GM23248 (cell line): ENCODE measurements around the gene UGT1A10. TPM values are rescaled to one million over a fixed set of nuclear protein-coding genes. Genes with fewer than 3 reads are reported as not detected.
"Not testable (repeated sequence)": the region's sequence is repeated elsewhere in the genome, so short reads cannot be mapped to it uniquely, and the experiment has no call there.

Experiments used
- DNase-seq: peaks from one replicate; pipeline ENCODE4 v3.0.0-alpha.2; 2015
- H2AFZ ChIP-seq: fragments of 200-600 bp; sonication (generic); 2 replicates; pipeline ENCODE4 v1.6.1; 2016; ENCODE audit warnings: antibody characterized with exemption
- H3F3A ChIP-seq: fragments of 200-600 bp; sonication (generic); 2 replicates; pipeline ENCODE4 v1.6.1; 2016; ENCODE audit warnings: mild to moderate bottlenecking, antibody characterized with exemption, mixed run types; ENCODE audit not compliant: insufficient read depth
- H3K27ac ChIP-seq: fragments of 200-600 bp; sonication (generic); 2 replicates; pipeline ENCODE4 v1.5.1; 2016; ENCODE audit warnings: mild to moderate bottlenecking
- H3K27me3 ChIP-seq: fragments of 200-600 bp; sonication (generic); replicated peaks from 2 replicates; pipeline ENCODE4 v1.6.1; 2016; ENCODE audit warnings: mild to moderate bottlenecking; ENCODE audit not compliant: insufficient read depth
- H3K36me3 ChIP-seq: fragments of 200-600 bp; sonication (generic); 2 replicates; pipeline ENCODE4 v1.6.1; 2016; ENCODE audit warnings: low read depth, mild to moderate bottlenecking
- H3K4me1 ChIP-seq: fragments of 200-600 bp; sonication (generic); 2 replicates; pipeline ENCODE4 v1.6.1; 2016; ENCODE audit warnings: mild to moderate bottlenecking; ENCODE audit not compliant: insufficient read depth
- H3K4me2 ChIP-seq: fragments of 200-600 bp; sonication (generic); one replicate; pipeline ENCODE4 v1.6.1; 2016; ENCODE audit warnings: mild to moderate bottlenecking; ENCODE audit not compliant: unreplicated experiment
- H3K4me3 ChIP-seq: fragments of 200-600 bp; sonication (generic); 2 replicates; pipeline ENCODE4 v1.5.1; 2016; ENCODE audit warnings: mild to moderate bottlenecking
- H3K79me2 ChIP-seq: fragments of 200-600 bp; sonication (generic); 2 replicates; pipeline ENCODE4 v1.6.1; 2016; ENCODE audit warnings: mild to moderate bottlenecking; ENCODE audit not compliant: insufficient read depth
- H3K9ac ChIP-seq: fragments of 200-600 bp; sonication (generic); 2 replicates; pipeline ENCODE4 v1.6.1; 2016; ENCODE audit warnings: mild to moderate bottlenecking
- H3K9me2 ChIP-seq: fragments of 200-600 bp; sonication (generic); 2 replicates; pipeline ENCODE4 v1.6.1; 2016; ENCODE audit warnings: mixed run types, mild to moderate bottlenecking, moderate library complexity; ENCODE audit not compliant: insufficient read depth
- H3K9me3 ChIP-seq: fragments of 200-600 bp; sonication (generic); one replicate; pipeline ENCODE4 v1.6.1; 2017; ENCODE audit warnings: low read depth
- H4K20me1 ChIP-seq: fragments of 200-600 bp; sonication (generic); 2 replicates; pipeline ENCODE4 v1.6.0; 2016; ENCODE audit not compliant: insufficient read depth
- EZH2 ChIP-seq: fragments of 200-600 bp; sonication (generic); IDR thresholded peaks from 2 replicates; pipeline ENCODE4 v1.6.1; 2018; ENCODE audit warnings: antibody characterized with exemption, mild to moderate bottlenecking; ENCODE audit not compliant: insufficient read depth, poor library complexity, severe bottlenecking
- EZH2phosphoT487 ChIP-seq: fragments of 200-600 bp; sonication (generic); IDR thresholded peaks from 2 replicates; pipeline ENCODE4 v1.6.1; 2018; ENCODE audit warnings: antibody characterized with exemption, moderate library complexity, mild to moderate bottlenecking, low read depth; ENCODE audit not compliant: insufficient read depth
- WGBS, 2 experiments: methylation state at CpG; one replicate each; pipeline ENCODE4 v1.1.6; 2015 to 2017; ENCODE audit warnings: low lambda C conversion rate in 2 of 2, low coverage in 1 of 2; ENCODE audit errors: missing lambda C conversion rate in 2 of 2; 5-methylcytosine and 5-hydroxymethylcytosine counted together
- in situ Hi-C: fragments of 300-500 bp; cut with MboI; formaldehyde crosslinking; loops from 2 replicates; pipeline ENCODE4 v1.15.0; 2020
- polyA plus RNA-seq: library from polyadenylated mRNA; unstranded; fragments of >200 nt; fragmentation: Nextera tagmentation; extraction: Ambion mirVana; gene quantifications from 2 replicates; pipeline ENCODE4 v1.2.1, GENCODE V29; 2016
- total RNA-seq: library from RNA; depleted of rRNA; stranded (reverse); fragments of >200 nt; shearing (Covaris generic); gene quantifications from 2 replicates; pipeline ENCODE4 v1.2.3, GENCODE V29; 2014

UGT1A10 gene
- total and polyA plus RNA-seq, 2 experiments from 2014 or later: not detected

- H3K4me2 ChIP-seq: no peak overlapping the region
- H3K79me2 ChIP-seq: no peaks in the 10 kb centered on the region
- DNase-seq: no peak
- H3K4me3 ChIP-seq: no peak overlapping the region
- no peaks in the 10 kb centered on the region for H3K9me2 ChIP-seq
- no peaks in the 10 kb centered on the region for H4K20me1 ChIP-seq
- H3K27me3 ChIP-seq: no peaks in the 10 kb centered on the region
- no peak for TF ChIP-seq EZH2phosphoT487
- TF ChIP-seq EZH2: no peak
- no peaks in the 10 kb centered on the region for H3K9me3 ChIP-seq
- WGBS, 2 experiments: 23 to 35% methylated on average over 1 of the region's 1 CpG
- in situ Hi-C loops: no loop called here
- no peaks in the 10 kb centered on the region for H3F3A ChIP-seq
- no peak overlapping the region for H3K27ac ChIP-seq
- H3K36me3 ChIP-seq: no peaks in the 10 kb centered on the region
- H3K9ac ChIP-seq: no peak overlapping the region
- H2AFZ ChIP-seq: no peak overlapping the region
- H3K4me1 ChIP-seq: no peaks in the 10 kb centered on the region
Measured at GRCh38 chr2:233605680-233606079, 30.6 kb upstream of the UGT1A10 start.

GRCh38 chr2:233611284-233611683 is 25.0 kb upstream of the UGT1A10 start:
- Histone ChIP-seq H3K9ac (no peak overlapping the region), H4K20me1 (no peaks in the 10 kb centered on the region), H3F3A (no peaks in the 10 kb centered on the region), H3K79me2 (no peaks in the 10 kb centered on the region), H3K9me3 (no peaks in the 10 kb centered on the region), H3K4me3 (no peak overlapping the region), H3K4me2 (no peak overlapping the region), H3K27ac (no peak overlapping the region), H3K9me2 (no peaks in the 10 kb centered on the region), H3K36me3 (no peaks in the 10 kb centered on the region), H3K27me3 (no peaks in the 10 kb centered on the region), H2AFZ (no peak overlapping the region), H3K4me1 (no peaks in the 10 kb centered on the region)
- in situ Hi-C loops: no loop called here
- DNase-seq: no peak
- TF ChIP-seq EZH2phosphoT487: no peak
- TF ChIP-seq EZH2: no peak
- WGBS, 2 experiments: 32 to 36% methylated on average over 4 of the region's 4 CpGs

GRCh38 chr2:233617476-233617875 is 18.8 kb upstream of the UGT1A10 start, which contains the start of gene UGT1A8:
UGT1A8 (plus strand) TSS chr2:233617633; CDS start chr2:233617708, 75 bp downstream.
- in situ Hi-C loops, H3K4me3 ChIP-seq, H2AFZ ChIP-seq, H3K4me2 ChIP-seq, H3K4me1 ChIP-seq, H3K36me3 ChIP-seq, H3K27ac ChIP-seq, H3K9me3 ChIP-seq, H3K27me3 ChIP-seq, H4K20me1 ChIP-seq, H3F3A ChIP-seq, DNase-seq, H3K9me2 ChIP-seq, H3K79me2 ChIP-seq, H3K9ac ChIP-seq: not testable (repeated sequence)
- 24 to 35% methylated on average over 4 to 5 of the region's 5 CpGs for WGBS, 2 experiments

GRCh38 chr2:233620204-233620603 is 16.0 kb upstream of the UGT1A10 start:
- Histone ChIP-seq H3K4me1 (no peaks in the 10 kb centered on the region), H3K9me3 (no peaks in the 10 kb centered on the region), H4K20me1 (no peaks in the 10 kb centered on the region), H3K27ac (no peak overlapping the region), H3K79me2 (no peaks in the 10 kb centered on the region), H3F3A (no peaks in the 10 kb centered on the region), H2AFZ (no peak overlapping the region), H3K36me3 (no peaks in the 10 kb centered on the region), H3K27me3 (no peaks in the 10 kb centered on the region), H3K9me2 (no peaks in the 10 kb centered on the region), H3K4me2 (no peak overlapping the region), H3K4me3 (no peak overlapping the region), H3K9ac (no peak overlapping the region)
- 18 to 19% methylated on average over 4 of the region's 4 CpGs for WGBS, 2 experiments
- in situ Hi-C loops: no loop called here
- TF ChIP-seq EZH2phosphoT487 (no peak), EZH2 (no peak)
- no peak for DNase-seq

GRCh38 chr2:233621863-233622262 is 14.4 kb upstream of the UGT1A10 start:
- H3K4me1 ChIP-seq, H3K9me3 ChIP-seq, H3K9ac ChIP-seq, H3K4me2 ChIP-seq, H4K20me1 ChIP-seq, H3K27me3 ChIP-seq, H3K79me2 ChIP-seq, H3K27ac ChIP-seq, H2AFZ ChIP-seq, H3K36me3 ChIP-seq, H3F3A ChIP-seq, H3K9me2 ChIP-seq, DNase-seq, in situ Hi-C loops, H3K4me3 ChIP-seq: not testable (repeated sequence)
- 26 to 36% methylated on average over 5 of the region's 5 CpGs for WGBS, 2 experiments
